Smooth muscle cell (in vitro differentiated cells): Measurements from ENCODE around the gene CLDND2. TPM values are rescaled to one million over a fixed set of nuclear protein-coding genes. Genes with fewer than 3 reads are reported as not detected.
A peak's percentile ranks its signal among the peaks of the same experiment; 100 is the strongest.

Source experiments
- DNase-seq: peaks from one replicate; lab custom pipeline; 2025; ENCODE audit not compliant: unreplicated experiment; lab: John Stamatoyannopoulos, UW
- H2AFZ ChIP-seq: fragments of 200-600 bp; sonication (generic); 2 replicates; pipeline ENCODE4 v1.6.0; 2016; ENCODE audit warnings: antibody characterized with exemption, low read depth, mild to moderate bottlenecking
- H3F3A ChIP-seq: fragments of 200-600 bp; sonication (generic); 2 replicates; pipeline ENCODE4 v1.6.0; 2017; ENCODE audit warnings: antibody characterized with exemption, low read depth
- H3K27ac ChIP-seq: fragments of 200-600 bp; sonication (generic); 2 replicates; pipeline ENCODE4 v1.5.1; 2016; ENCODE audit warnings: low read depth, mild to moderate bottlenecking
- H3K27me3 ChIP-seq: fragments of 200-600 bp; sonication (generic); 2 replicates; pipeline ENCODE4 v1.6.1; 2016; ENCODE audit warnings: low read depth, mild to moderate bottlenecking
- H3K36me3 ChIP-seq: fragments of 200-600 bp; sonication (generic); 2 replicates; pipeline ENCODE4 v1.5.1; 2016; ENCODE audit warnings: low read depth
- H3K4me1 ChIP-seq: fragments of 200-600 bp; sonication (generic); 2 replicates; pipeline ENCODE4 v1.5.1; 2016; ENCODE audit warnings: low read depth
- H3K4me2 ChIP-seq: fragments of 200-600 bp; sonication (generic); 2 replicates; pipeline ENCODE4 v1.6.0; 2016; ENCODE audit warnings: mild to moderate bottlenecking
- H3K4me3 ChIP-seq: fragments of 200-600 bp; sonication (generic); 2 replicates; pipeline ENCODE4 v1.5.1; 2016; ENCODE audit warnings: mild to moderate bottlenecking
- H3K79me2 ChIP-seq: fragments of 200-600 bp; sonication (generic); 2 replicates; pipeline ENCODE4 v1.6.0; 2016; ENCODE audit warnings: low read depth, mild to moderate bottlenecking
- H3K9ac ChIP-seq: fragments of 200-600 bp; sonication (generic); 2 replicates; pipeline ENCODE4 v1.6.0; 2016; ENCODE audit warnings: low read depth
- H3K9me3 ChIP-seq: fragments of 200-600 bp; sonication (generic); replicated peaks from 2 replicates; pipeline ENCODE4 v1.5.1; 2016; ENCODE audit warnings: low read depth
- H4K20me1 ChIP-seq: fragments of 200-600 bp; sonication (generic); 2 replicates; pipeline ENCODE4 v1.6.0; 2016; ENCODE audit warnings: low read depth
- WGBS: methylation state at CpG from one replicate; pipeline ENCODE4 v1.1.7; 2016; ENCODE audit warnings: low lambda C conversion rate; 5-methylcytosine and 5-hydroxymethylcytosine counted together
- polyA plus RNA-seq: library from polyadenylated mRNA; unstranded; fragments of >200 nt; fragmentation: Nextera tagmentation; extraction: Ambion mirVana; gene quantifications from 2 replicates; pipeline ENCODE4 v1.2.1, GENCODE V29; 2016
- total RNA-seq: library from RNA; depleted of rRNA; stranded (reverse); fragments of >200 nt; gene quantifications from 2 replicates; pipeline ENCODE4 v1.2.3, GENCODE V29; 2014
- TF ChIP-seq, protein P1 (sequence below): fragments of 200-600 bp; sonication (generic); IDR thresholded peaks from 2 replicates; pipeline ENCODE4 v1.5.1; 2017; ENCODE audit warnings: borderline replicate concordance, mild to moderate bottlenecking, antibody characterized with exemption; ENCODE audit not compliant: insufficient read depth, poor library complexity, severe bottlenecking

The CLDND2 gene
- total and polyA plus RNA-seq, 2 experiments from 2014 or later = 1.4 TPM; not detected in 1

- Histone ChIP-seq H3K4me1 (peaks cover 22% of the 10 kb centered on the region), H3F3A (peaks cover 6% of the 10 kb centered on the region), H3K79me2 (no peaks in the 10 kb centered on the region), H3K9me3 (no peaks in the 10 kb centered on the region), H3K4me2 (peak overlapping the region; percentile 100), H3K9ac (no peak overlapping the region), H3K27me3 (no peaks in the 10 kb centered on the region), H4K20me1 (no peaks in the 10 kb centered on the region), H3K4me3 (peak overlapping the region; percentile 93), H2AFZ (no peak overlapping the region), H3K36me3 (no peaks in the 10 kb centered on the region), H3K27ac (no peak overlapping the region)
- TF ChIP-seq, protein P1, sequence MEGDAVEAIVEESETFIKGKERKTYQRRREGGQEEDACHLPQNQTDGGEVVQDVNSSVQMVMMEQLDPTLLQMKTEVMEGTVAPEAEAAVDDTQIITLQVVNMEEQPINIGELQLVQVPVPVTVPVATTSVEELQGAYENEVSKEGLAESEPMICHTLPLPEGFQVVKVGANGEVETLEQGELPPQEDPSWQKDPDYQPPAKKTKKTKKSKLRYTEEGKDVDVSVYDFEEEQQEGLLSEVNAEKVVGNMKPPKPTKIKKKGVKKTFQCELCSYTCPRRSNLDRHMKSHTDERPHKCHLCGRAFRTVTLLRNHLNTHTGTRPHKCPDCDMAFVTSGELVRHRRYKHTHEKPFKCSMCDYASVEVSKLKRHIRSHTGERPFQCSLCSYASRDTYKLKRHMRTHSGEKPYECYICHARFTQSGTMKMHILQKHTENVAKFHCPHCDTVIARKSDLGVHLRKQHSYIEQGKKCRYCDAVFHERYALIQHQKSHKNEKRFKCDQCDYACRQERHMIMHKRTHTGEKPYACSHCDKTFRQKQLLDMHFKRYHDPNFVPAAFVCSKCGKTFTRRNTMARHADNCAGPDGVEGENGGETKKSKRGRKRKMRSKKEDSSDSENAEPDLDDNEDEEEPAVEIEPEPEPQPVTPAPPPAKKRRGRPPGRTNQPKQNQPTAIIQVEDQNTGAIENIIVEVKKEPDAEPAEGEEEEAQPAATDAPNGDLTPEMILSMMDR = no peak
- WGBS = 86% methylated on average over 15 of the region's 15 CpGs
- DNase-seq = no peak
Observed at GRCh38 chr19:51364200-51365106, 4.3 kb downstream of the CLDND2 start.

DNA sequence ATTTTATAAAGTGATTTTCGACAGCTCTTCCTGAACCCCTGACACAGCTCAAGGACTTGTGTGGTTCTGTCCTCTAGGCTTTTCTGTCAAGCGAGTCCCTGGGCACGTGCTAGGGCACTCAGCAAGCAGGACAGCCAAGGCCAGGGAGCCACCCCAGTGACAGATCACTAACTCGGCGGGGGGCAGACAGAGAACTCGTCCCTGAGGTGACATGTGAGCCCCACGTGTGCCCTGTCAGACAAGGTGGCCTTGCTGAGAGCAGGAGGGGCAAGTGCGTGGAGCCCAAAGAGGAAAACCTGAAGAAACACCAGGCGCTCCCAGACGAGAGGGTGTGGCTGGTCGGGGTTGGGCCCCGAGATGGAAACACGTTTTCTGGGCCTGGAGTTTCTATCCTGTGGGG lies 7.6 kb downstream of the CLDND2 start:
- H3K27ac ChIP-seq = no peak overlapping the region
- no peaks in the 10 kb centered on the region for H3K36me3 ChIP-seq
- H3K4me2 ChIP-seq = no peak overlapping the region
- no peak for DNase-seq
- H3K4me3 ChIP-seq = no peak overlapping the region
- H2AFZ ChIP-seq = no peak overlapping the region
- WGBS = 96% methylated on average over 13 of the region's 13 CpGs
- H3K9ac ChIP-seq = no peak overlapping the region
- H3K4me1 ChIP-seq = peaks cover 10% of the 10 kb centered on the region
- TF ChIP-seq, protein P1 = no peak
- no peaks in the 10 kb centered on the region for H3K27me3 ChIP-seq
- H3K79me2 ChIP-seq = no peaks in the 10 kb centered on the region
- peaks cover 7% of the 10 kb centered on the region for H3F3A ChIP-seq
- H4K20me1 ChIP-seq = peaks cover 2% of the 10 kb centered on the region
- H3K9me3 ChIP-seq = no peaks in the 10 kb centered on the region

DNA sequence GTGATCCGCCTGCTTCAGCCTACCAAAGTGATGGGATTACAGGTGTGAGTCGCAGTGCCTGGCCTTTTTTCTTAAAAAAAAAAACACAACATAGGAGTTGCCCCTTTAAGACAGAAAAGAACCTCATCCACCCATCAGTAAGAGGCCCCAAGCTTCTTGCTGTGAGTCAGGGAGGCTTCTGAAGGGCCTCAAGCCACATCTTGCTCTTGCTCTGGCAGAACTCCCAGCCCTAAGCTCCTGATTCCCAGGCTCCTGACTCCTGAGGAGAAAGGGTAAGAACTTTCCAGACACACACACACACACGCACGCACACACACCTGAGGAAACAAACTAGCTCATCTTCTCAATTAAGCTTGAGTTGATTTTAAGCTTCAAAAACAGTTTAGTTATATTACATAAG lies 9.5 kb downstream of the CLDND2 start:
- Histone ChIP-seq H3K4me3 (no peak overlapping the region), H4K20me1 (peaks cover 2% of the 10 kb centered on the region), H3K27ac (peak overlapping the region; percentile 63), H3K79me2 (no peaks in the 10 kb centered on the region), H3K4me2 (peak overlapping the region; percentile 57), H3K4me1 (peaks cover 8% of the 10 kb centered on the region), H3K27me3 (no peaks in the 10 kb centered on the region), H3K9me3 (no peaks in the 10 kb centered on the region), H2AFZ (no peak overlapping the region), H3K36me3 (no peaks in the 10 kb centered on the region), H3K9ac (no peak overlapping the region), H3F3A (peaks cover 7% of the 10 kb centered on the region)
- DNase-seq = no peak
- WGBS = 58% methylated on average over 4 of the region's 4 CpGs
- TF ChIP-seq, protein P1 = no peak
